ENCODE results near the gene CEP44.
"Not testable (repeated sequence)": the region's sequence is repeated elsewhere in the genome, so short reads cannot be mapped to it uniquely, and the experiment has no call there.

CEP44 gene

DNA sequence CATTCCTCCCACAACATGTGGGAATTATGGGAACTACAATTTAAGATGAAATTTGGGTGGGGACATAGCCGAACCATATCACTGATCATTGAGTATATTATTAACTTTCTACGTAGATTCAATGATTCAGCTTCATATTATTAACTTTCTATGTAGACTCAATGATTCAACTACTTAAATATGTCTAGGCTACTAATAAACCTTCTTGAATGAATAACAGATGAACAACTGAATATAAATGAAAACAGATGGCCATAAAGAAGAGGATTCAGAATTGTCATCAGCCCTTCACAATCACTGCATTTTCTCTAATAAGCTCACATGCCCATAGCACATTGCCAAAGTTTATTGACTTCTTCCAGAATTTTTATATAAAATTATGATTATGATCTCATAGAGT lies 57.0 kb downstream of the CEP44 start:
- DNase-seq (ENCODE audit: low spot score) = no peak
- H3K4me3 ChIP-seq = no peak overlapping the region
- TF ChIP-seq, protein P1, sequence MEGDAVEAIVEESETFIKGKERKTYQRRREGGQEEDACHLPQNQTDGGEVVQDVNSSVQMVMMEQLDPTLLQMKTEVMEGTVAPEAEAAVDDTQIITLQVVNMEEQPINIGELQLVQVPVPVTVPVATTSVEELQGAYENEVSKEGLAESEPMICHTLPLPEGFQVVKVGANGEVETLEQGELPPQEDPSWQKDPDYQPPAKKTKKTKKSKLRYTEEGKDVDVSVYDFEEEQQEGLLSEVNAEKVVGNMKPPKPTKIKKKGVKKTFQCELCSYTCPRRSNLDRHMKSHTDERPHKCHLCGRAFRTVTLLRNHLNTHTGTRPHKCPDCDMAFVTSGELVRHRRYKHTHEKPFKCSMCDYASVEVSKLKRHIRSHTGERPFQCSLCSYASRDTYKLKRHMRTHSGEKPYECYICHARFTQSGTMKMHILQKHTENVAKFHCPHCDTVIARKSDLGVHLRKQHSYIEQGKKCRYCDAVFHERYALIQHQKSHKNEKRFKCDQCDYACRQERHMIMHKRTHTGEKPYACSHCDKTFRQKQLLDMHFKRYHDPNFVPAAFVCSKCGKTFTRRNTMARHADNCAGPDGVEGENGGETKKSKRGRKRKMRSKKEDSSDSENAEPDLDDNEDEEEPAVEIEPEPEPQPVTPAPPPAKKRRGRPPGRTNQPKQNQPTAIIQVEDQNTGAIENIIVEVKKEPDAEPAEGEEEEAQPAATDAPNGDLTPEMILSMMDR (IDR thresholded peaks at IDR 0.05) = no peak
- H3K27ac ChIP-seq = no peak overlapping the region

GRCh38 chr4:174349156-174349555 lies 65.4 kb downstream of the CEP44 start:
- H3K4me3 ChIP-seq = no peak overlapping the region
- H3K27ac ChIP-seq = no peak overlapping the region
- TF ChIP-seq, protein P1 (IDR thresholded peaks at IDR 0.05) = no peak
- no peak for DNase-seq (ENCODE audit: low spot score)

GRCh38 chr4:174352061-174352819 lies 68.5 kb downstream of the CEP44 start:
- TF ChIP-seq, protein P1 (IDR thresholded peaks at IDR 0.05) = no peak
- Histone ChIP-seq H3K27ac (no peak overlapping the region), H3K4me3 (no peak overlapping the region)
- no peak for DNase-seq (ENCODE audit: low spot score)

DNA sequence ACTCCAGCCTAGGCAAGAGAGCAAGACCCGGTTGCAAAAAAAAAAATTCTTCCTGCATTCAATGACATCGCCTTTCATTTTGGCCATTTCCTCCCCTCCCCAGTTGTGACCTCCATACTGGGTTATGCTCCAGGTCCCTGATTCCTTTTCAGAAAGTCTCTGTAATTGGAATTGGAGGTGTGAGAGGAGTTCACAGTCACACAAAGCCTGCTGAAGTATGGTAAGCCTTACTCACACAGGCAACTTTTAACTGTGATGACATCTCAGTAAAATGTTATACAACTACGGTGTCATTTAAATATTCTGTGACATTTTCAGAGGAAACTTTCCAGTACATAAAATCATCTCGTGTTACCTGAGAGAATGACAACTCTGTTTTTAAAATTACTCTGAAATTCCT lies 73.6 kb downstream of the CEP44 start:
- TF ChIP-seq, protein P1 (IDR thresholded peaks at IDR 0.05) = no peak
- DNase-seq (ENCODE audit: low spot score) = no peak
- no peak overlapping the region for H3K4me3 ChIP-seq
- no peak overlapping the region for H3K27ac ChIP-seq

- no peak overlapping the region for H3K4me3 ChIP-seq
- DNase-seq (ENCODE audit: low spot score) = no peak
- no peak overlapping the region for H3K27ac ChIP-seq
- TF ChIP-seq, protein P1 (IDR thresholded peaks at IDR 0.05) = no peak
Observed at GRCh38 chr4:174358410-174358809, 74.7 kb downstream of the CEP44 start.

DNA sequence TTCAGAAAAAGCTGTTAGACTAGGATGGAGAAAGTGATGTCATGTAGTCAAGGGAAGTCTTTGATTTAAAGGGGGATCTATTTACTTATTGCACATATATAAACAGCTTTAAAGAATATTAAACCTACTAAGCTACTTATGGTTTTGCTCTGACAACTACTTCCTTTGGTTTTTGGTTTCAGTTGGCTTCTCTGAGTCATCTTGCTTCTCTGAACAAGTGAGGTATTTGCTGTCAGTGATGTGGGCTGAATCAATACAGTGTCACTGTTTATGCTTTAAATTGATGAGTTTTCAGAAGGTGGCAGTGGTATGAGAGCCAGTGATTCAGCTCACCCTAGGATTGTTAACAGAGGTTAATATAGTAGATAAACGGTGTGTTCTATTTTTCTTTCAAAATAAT lies 75.1 kb downstream of the CEP44 start:
- H3K27ac ChIP-seq = no peak overlapping the region
- no peak for DNase-seq (ENCODE audit: low spot score)
- TF ChIP-seq, protein P1 (IDR thresholded peaks at IDR 0.05) = no peak
- H3K4me3 ChIP-seq = no peak overlapping the region

- Histone ChIP-seq H3K27ac (no peak overlapping the region), H3K4me3 (no peak overlapping the region)
- TF ChIP-seq, protein P1 (IDR thresholded peaks at IDR 0.05) = no peak
- no peak for DNase-seq (ENCODE audit: low spot score)
Observed at GRCh38 chr4:174362340-174362739, 78.6 kb downstream of the CEP44 start.

DNA sequence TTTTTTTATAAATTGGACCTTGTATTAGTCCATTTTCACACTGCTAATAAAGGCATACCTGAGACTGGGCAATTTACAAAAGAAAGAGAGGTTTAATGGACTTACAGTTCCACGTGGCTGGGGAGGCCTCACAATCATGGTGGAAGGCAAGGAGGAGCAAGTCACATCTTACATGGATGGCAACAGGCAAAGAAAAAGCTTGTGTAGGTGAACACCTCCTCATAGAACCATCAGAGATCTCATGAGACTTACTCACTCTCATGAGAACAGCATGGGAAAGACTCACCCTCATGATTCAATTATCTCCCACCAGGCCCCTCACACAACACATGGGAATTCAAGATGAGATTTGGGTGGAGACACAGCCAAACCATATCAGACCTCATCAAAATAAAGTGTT lies 80.1 kb downstream of the CEP44 start:
- H3K4me3 ChIP-seq; DNase-seq (ENCODE audit: low spot score); H3K27ac ChIP-seq: not testable (repeated sequence)

Data from coronary artery (tissue), 2 donors.